B cell (primary cell): ENCODE measurements around the gene GTF3C5. TPM values are rescaled to one million over a fixed set of nuclear protein-coding genes. Genes with fewer than 3 reads are reported as not detected.

Experiments used
- ATAC-seq: fragments of 200-7000 bp; cut with Tn5 transposase; one replicate; pipeline ENCODE4 v1.10.0; 2021; ENCODE audit warnings: low read depth, mild to moderate bottlenecking, moderate number of reproducible peaks, moderate library complexity
- CTCF ChIA-PET: fragments of 350-600 bp; sonication (Branson Sonifier 250); formaldehyde crosslinking; loops from one replicate; lab custom pipeline; 2021; ENCODE audit warnings: antibody characterized with exemption, inconsistent platforms; lab: Charles Lee
- POLR2A ChIA-PET: fragments of 350-600 bp; sonication (Branson Sonifier 250); formaldehyde crosslinking; loops from one replicate; lab custom pipeline; 2021; ENCODE audit warnings: antibody characterized with exemption; lab: Charles Lee
- DNase-seq: peaks from one replicate; pipeline ENCODE4 v3.0.0; 2013
- H2AFZ ChIP-seq: 2 replicates; pipeline ENCODE4 v1.6.1; 2012; ENCODE audit warnings: mild to moderate bottlenecking, low read depth, low read length; ENCODE audit not compliant: insufficient read depth, poor library complexity, severe bottlenecking
- H3K27ac ChIP-seq, 2 donors: 1 replicate in 1 of 2; 2 replicates in 1 of 2; pipeline ENCODE4 v1.5.1; 2012 to 2013; ENCODE audit warnings: low read length in 2 of 2, mild to moderate bottlenecking in 2 of 2, moderate library complexity in 1 of 2
- H3K27me3 ChIP-seq, 4 experiments: fragments of 200-600 bp in 1 of 4; sonication (generic) in 1 of 4; replicated peaks in 1 of 4; 1 replicate in 2 of 4; 2 replicates in 2 of 4; pipeline versions ENCODE4 v1.6.1 to v1.7.0; 2013 to 2016; ENCODE audit warnings: low read length in 3 of 4, mild to moderate bottlenecking in 2 of 4, mixed read lengths in 1 of 4, moderate library complexity in 1 of 4; ENCODE audit not compliant: insufficient read depth in 4 of 4, control insufficient read depth in 3 of 4; ENCODE audit errors: control extremely low read depth in 1 of 4
- H3K36me3 ChIP-seq, 2 experiments: replicated peaks in 1 of 2; 1 replicate in 1 of 2; 2 replicates in 1 of 2; pipeline versions ENCODE4 v1.6.1 to v1.7.1; 2013; ENCODE audit warnings: low read length in 1 of 2; ENCODE audit not compliant: insufficient read depth in 2 of 2, control insufficient read depth in 1 of 2; ENCODE audit errors: control extremely low read depth in 1 of 2, extremely low read depth in 1 of 2
- H3K4me1 ChIP-seq, 2 donors: fragments of 200-600 bp in 1 of 2; sonication (generic) in 1 of 2; 1 replicate in 1 of 2; 2 replicates in 1 of 2; pipeline versions ENCODE4 v1.5.1 to v1.6.1; 2013 to 2017; ENCODE audit warnings: low read length in 2 of 2; ENCODE audit not compliant: control insufficient read depth in 2 of 2, insufficient read depth in 2 of 2
- H3K4me2 ChIP-seq: replicated peaks from 2 replicates; pipeline ENCODE3; 2012; ENCODE audit warnings: mild to moderate bottlenecking, low read depth, low read length; ENCODE audit not compliant: poor library complexity, severe bottlenecking
- H3K4me3 ChIP-seq, 5 experiments: fragments of 200-600 bp in 1 of 5; sonication (generic) in 1 of 5; 1 replicate in 3 of 5; 2 replicates in 2 of 5; pipeline versions ENCODE4 v1.5.1 to v1.7.0; 2011 to 2016; ENCODE audit warnings: low read length in 4 of 5, mild to moderate bottlenecking in 4 of 5, low read depth in 2 of 5, control low read depth in 1 of 5, moderate library complexity in 1 of 5; ENCODE audit not compliant: insufficient read depth in 1 of 5; ENCODE audit errors: control extremely low read depth in 1 of 5, extremely low read depth in 1 of 5
- H3K79me2 ChIP-seq: fragments of 200-600 bp; sonication (generic); one replicate; pipeline ENCODE4 v1.6.0; 2016; ENCODE audit warnings: low read length; ENCODE audit not compliant: control insufficient read depth, insufficient read depth
- H3K9ac ChIP-seq: fragments of 200-600 bp; sonication (generic); 2 replicates; pipeline ENCODE4 v1.6.1; 2017; ENCODE audit warnings: mild to moderate bottlenecking, low read length, moderate library complexity
- H3K9me3 ChIP-seq, 3 donors: one replicate each; pipeline versions ENCODE4 v1.6.1 to v1.7.1; 2013; ENCODE audit warnings: low read length in 2 of 3; ENCODE audit not compliant: control insufficient read depth in 2 of 3, insufficient read depth in 1 of 3; ENCODE audit errors: control extremely low read depth in 1 of 3
- H4K20me1 ChIP-seq: 2 replicates; pipeline ENCODE4 v1.6.0; 2012; ENCODE audit warnings: mild to moderate bottlenecking, low read length; ENCODE audit not compliant: insufficient read depth, control insufficient read depth, poor library complexity, severe bottlenecking
- H3K27ac Mint-ChIP-seq: one replicate; pipeline ENCODE4 v1.8.0; 2021; ENCODE audit warnings: mixed read lengths
- H3K27me3 Mint-ChIP-seq: one replicate; pipeline ENCODE4 v1.8.0; 2021; ENCODE audit warnings: mixed read lengths
- H3K4me1 Mint-ChIP-seq: one replicate; pipeline ENCODE4 v1.8.0; 2021; ENCODE audit warnings: mixed read lengths
- H3K4me3 Mint-ChIP-seq: one replicate; pipeline ENCODE4 v1.8.0; 2021; ENCODE audit warnings: mixed read lengths
- H3K9me3 Mint-ChIP-seq: one replicate; pipeline ENCODE4 v1.8.0; 2022; ENCODE audit warnings: mixed read lengths; ENCODE audit not compliant: insufficient read depth
- CTCF ChIP-seq: fragments of 200-600 bp; IDR thresholded peaks from one replicate; pipeline ENCODE4 v1.8.0; 2022; ENCODE audit warnings: antibody characterized with exemption, mild to moderate bottlenecking
- EZH2 ChIP-seq: IDR thresholded peaks from 2 replicates; pipeline ENCODE4 v1.6.1; 2012; ENCODE audit warnings: borderline replicate concordance, low read depth, mild to moderate bottlenecking, moderate library complexity, low read length; ENCODE audit not compliant: insufficient read depth, poor library complexity, severe bottlenecking
- WGBS: methylation state at CpG from one replicate; pipeline ENCODE4 v1.1.5; 2013; ENCODE audit warnings: missing lambda C conversion rate; ENCODE audit not compliant: insufficient coverage; 5-methylcytosine and 5-hydroxymethylcytosine counted together
- intact Hi-C: fragments of 100-400 bp; cut with micrococcal nuclease; formaldehyde crosslinking; loops from one replicate; pipeline ENCODE4 v1.10.0; 2022
- polyA plus RNA-seq: library from polyadenylated mRNA; depleted of rRNA; stranded (reverse); fragments of >200 nt; gene quantifications from 2 replicates; pipeline ENCODE4 v1.2.3, GENCODE V29; 2012
- total RNA-seq, 2 donors: library from RNA; stranded (reverse); fragments of 120-200 nt in 1 of 2; gene quantifications; 1 replicate in 1 of 2; 2 replicates in 1 of 2; pipeline versions ENCODE4 v1.2.3 to v1.2.4, GENCODE V29; 2013 to 2022

The GTF3C5 gene
- total and polyA plus RNA-seq, 2 donors (not counting 1 experiment from before 2014, with no cell fraction given), result 80.5 to 91.2 TPM

GRCh38 chr9:133006731-133007352 is 24.0 kb upstream of the GTF3C5 start:
- H3K9ac ChIP-seq, result no peak overlapping the region
- TF ChIP-seq CTCF (no peak), EZH2 (no peak)
- H3K79me2 ChIP-seq, result no peaks in the 10 kb centered on the region
- no peak overlapping the region for H3K27ac ChIP-seq
- intact Hi-C loops, result no loop called here
- no peaks in the 10 kb centered on the region for H3K4me1 ChIP-seq
- WGBS, result 63% methylated on average over 5 of the region's 5 CpGs
- H3K27ac Mint-ChIP-seq, result no peak overlapping the region
- peaks cover 0 to 12% (median 0%) of the 10 kb centered on the region in 3 donors for H3K9me3 ChIP-seq
- no peak for ATAC-seq
- H3K4me3 ChIP-seq, result no peak overlapping the region
- H3K27me3 ChIP-seq, result peaks cover 0 to 41% (median 6%) of the 10 kb centered on the region in 4 experiments
- no peak overlapping the region for H2AFZ ChIP-seq
- H3K27me3 Mint-ChIP-seq, result peaks cover 46% of the 10 kb centered on the region
- H4K20me1 ChIP-seq, result no peaks in the 10 kb centered on the region
- H3K9me3 Mint-ChIP-seq, result peaks cover 4% of the 10 kb centered on the region
- no peak overlapping the region for H3K4me2 ChIP-seq
- no peak for DNase-seq
- POLR2A ChIA-PET, result no interaction called here
- no peaks in the 10 kb centered on the region for H3K4me1 Mint-ChIP-seq
- H3K4me3 Mint-ChIP-seq, result no peak overlapping the region
- CTCF ChIA-PET, result interaction anchor here (0.6 to 2.4 kb wide), 2 partner anchors 15 to 66 kb away, joined by 4 to 9 read pairs; no protein-coding TSS in a partner anchor
- H3K36me3 ChIP-seq, result no peaks in the 10 kb centered on the region

GRCh38 chr9:133008406-133008805 is 22.4 kb upstream of the GTF3C5 start:
- Histone ChIP-seq H3K9ac (no peak overlapping the region), H3K4me1 (no peaks in the 10 kb centered on the region), H4K20me1 (no peaks in the 10 kb centered on the region), H3K4me3 (no peak overlapping the region), H3K36me3 (no peaks in the 10 kb centered on the region), H3K79me2 (no peaks in the 10 kb centered on the region), H3K9me3 (peaks cover 0 to 12% (median 0%) of the 10 kb centered on the region in 3 donors), H3K27me3 (peaks cover 0 to 28% (median 3%) of the 10 kb centered on the region in 4 experiments), H3K4me2 (no peak overlapping the region), H3K27ac (no peak overlapping the region), H2AFZ (no peak overlapping the region)
- POLR2A ChIA-PET, result no interaction called here
- 76% methylated on average over 6 of the region's 7 CpGs for WGBS
- peaks cover 4% of the 10 kb centered on the region for H3K9me3 Mint-ChIP-seq
- no peak overlapping the region for H3K4me3 Mint-ChIP-seq
- ATAC-seq (no peak), DNase-seq (no peak)
- no peak overlapping the region for H3K27ac Mint-ChIP-seq
- no peaks in the 10 kb centered on the region for H3K4me1 Mint-ChIP-seq
- intact Hi-C loops, result no loop called here
- CTCF ChIA-PET, result no interaction called here
- H3K27me3 Mint-ChIP-seq, result peaks cover 37% of the 10 kb centered on the region
- no peak for TF ChIP-seq EZH2
- no peak for TF ChIP-seq CTCF
